K562 (cell line): ENCODE results near the gene IRAG1. TPM values are rescaled to one million over a fixed set of nuclear protein-coding genes. Genes with fewer than 3 reads are reported as not detected.

Source experiments
- ATAC-seq: fragments of 200-7000 bp; cut with Tn5 transposase; 3 replicates; pipeline ENCODE4 v1.9.1; 2020; ENCODE audit warnings: moderate library complexity
- BruUV-seq: library from RNA; stranded (reverse); fragments of 400-500 nt; replicated peaks from 2 replicates; lab custom pipeline; 2021; lab: Mats Ljungman, UMichigan
- CTCF ChIA-PET: fragments of 300-600 bp; formaldehyde crosslinking; extraction: SDS; loops from one replicate; lab custom pipeline; 2021; ENCODE audit warnings: low intra/inter-chr PET ratio; lab: Yijun Ruan, JAX
- POLR2A ChIA-PET: fragments of 300-600, 350-650 bp; sonication (Branson Sonifier 250); formaldehyde crosslinking; extraction: SDS; loops from one replicate; lab custom pipeline; 2021; ENCODE audit warnings: antibody characterized with exemption, inconsistent platforms; lab: Yijun Ruan, JAX
- DNase-seq, 4 experiments: peaks; one replicate each; pipeline versions ENCODE4 v3.0.0 to v3.0.0-alpha.2; 2011 to 2018; ENCODE audit warnings: low spot score in 3 of 4, mixed read lengths in 3 of 4; ENCODE audit errors: extremely low read depth in 1 of 4
- FAIRE-seq: peaks from 2 replicates; lab custom pipeline; 2011; peaks lifted over from hg19 to GRCh38; lab: Jason Lieb, UNC
- H2AFZ ChIP-seq: 2 replicates; pipeline ENCODE4 v1.6.0; 2011; ENCODE audit warnings: low read depth, low read length, control low read depth, inconsistent platforms
- H3K27ac ChIP-seq: fragments of 200-600 bp; 3 replicates; pipeline ENCODE4 v1.8.0; 2011; ENCODE audit warnings: low read depth, mild to moderate bottlenecking, control low read depth, inconsistent platforms, low read length, moderate library complexity, mixed read lengths; ENCODE audit errors: extremely low read depth
- H3K27me3 ChIP-seq, 2 experiments: fragments of 300-600 bp in 1 of 2; 2 replicates in 1 of 2; 3 replicates in 1 of 2; pipeline versions ENCODE4 v1.6.0 to v1.8.0; 2011; ENCODE audit warnings: inconsistent platforms in 2 of 2, low read length in 2 of 2, mild to moderate bottlenecking in 1 of 2, mixed read lengths in 1 of 2, moderate library complexity in 1 of 2; ENCODE audit not compliant: control insufficient read depth in 2 of 2, insufficient read depth in 2 of 2
- H3K36me3 ChIP-seq: fragments of 300-600 bp; 3 replicates; pipeline ENCODE4 v1.8.0; 2011; ENCODE audit warnings: mild to moderate bottlenecking, low read length, inconsistent platforms; ENCODE audit not compliant: control insufficient read depth, insufficient read depth
- H3K4me1 ChIP-seq, 2 experiments: fragments of 200-600 bp in 1 of 2; replicated peaks in 1 of 2; 2 replicates in 1 of 2; 3 replicates in 1 of 2; pipeline versions ENCODE4 v1.5.1 to v1.8.0; 2011; ENCODE audit warnings: inconsistent platforms in 2 of 2, low read length in 2 of 2, mild to moderate bottlenecking in 1 of 2, mixed read lengths in 1 of 2, moderate library complexity in 1 of 2; ENCODE audit not compliant: control insufficient read depth in 2 of 2, insufficient read depth in 2 of 2
- H3K4me2 ChIP-seq: 2 replicates; pipeline ENCODE4 v1.6.1; 2011; ENCODE audit warnings: low read length, control low read depth, inconsistent platforms, mixed read lengths; ENCODE audit not compliant: insufficient read depth
- H3K4me3 ChIP-seq: fragments of 200-600 bp; sonication (generic), shearing (Covaris generic); 2 replicates; pipeline ENCODE4 v1.5.1; 2016; ENCODE audit warnings: control low read depth, inconsistent platforms
- H3K79me2 ChIP-seq: fragments of 200-600 bp; 3 replicates; pipeline ENCODE4 v1.8.0; 2011; ENCODE audit warnings: low read length, inconsistent platforms; ENCODE audit not compliant: control insufficient read depth, insufficient read depth
- H3K9ac ChIP-seq, 2 experiments: 2 replicates each; pipeline versions ENCODE4 v1.6.0 to v1.6.1; 2011; ENCODE audit warnings: low read depth in 2 of 2, low read length in 2 of 2, control low read depth in 1 of 2, inconsistent platforms in 1 of 2, mild to moderate bottlenecking in 1 of 2, mixed read lengths in 1 of 2; ENCODE audit not compliant: insufficient read depth in 1 of 2
- H3K9me1 ChIP-seq: one replicate; pipeline ENCODE4 v1.6.0; 2011; ENCODE audit warnings: inconsistent platforms, mild to moderate bottlenecking, low read length, moderate library complexity; ENCODE audit not compliant: control insufficient read depth, insufficient read depth
- H3K9me3 ChIP-seq: replicated peaks from 2 replicates; pipeline ENCODE4 v1.5.1; 2011; ENCODE audit warnings: low read depth, low read length, inconsistent platforms; ENCODE audit not compliant: control insufficient read depth, insufficient read depth
- H4K20me1 ChIP-seq: replicated peaks from 2 replicates; pipeline ENCODE4 v1.6.1; 2011; ENCODE audit warnings: low read length, inconsistent platforms, mixed read lengths; ENCODE audit not compliant: control insufficient read depth, insufficient read depth
- BCL6 ChIP-seq: fragments of 250-450 bp; sonication (Bioruptor Pico); IDR thresholded peaks from 2 replicates; pipeline ENCODE4 v1.4.0; 2020
- CCAR2 ChIP-seq: fragments of 200-400 bp; formaldehyde crosslinking; IDR thresholded peaks from 2 replicates; pipeline ENCODE4 v1.6.1; 2017; ENCODE audit warnings: mild to moderate bottlenecking, low read depth, low read length
- ETS2 ChIP-seq: IDR thresholded peaks from 2 replicates; pipeline ENCODE4 v1.6.1; 2016; ENCODE audit warnings: borderline replicate concordance, missing genetic modification characterization, mild to moderate bottlenecking, moderate library complexity, missing compliant biosample characterization; ENCODE audit not compliant: poor library complexity, severe bottlenecking
- JUNB ChIP-seq: fragments of 450-650 bp; formaldehyde crosslinking; conservative IDR thresholded peaks from 2 replicates; pipeline ENCODE4 v1.4.0; 2020; ENCODE audit warnings: mild to moderate bottlenecking
- NFE2L1 ChIP-seq: fragments of 450-650 bp; IDR thresholded peaks from 2 replicates; pipeline ENCODE4 v1.6.1; 2016; ENCODE audit warnings: missing genetic modification characterization, low read depth, mild to moderate bottlenecking, missing compliant biosample characterization, moderate library complexity, borderline replicate concordance
- PHB ChIP-seq: fragments of 250-450 bp; sonication (Bioruptor Pico); IDR thresholded peaks from 2 replicates; pipeline ENCODE4 v1.5.0; 2021
- SNIP1 ChIP-seq: fragments of 450-650 bp; IDR thresholded peaks from 2 replicates; pipeline ENCODE4 v1.7.1; 2017; ENCODE audit warnings: low read depth, mild to moderate bottlenecking
- ZNF263 ChIP-seq: sonication (generic); formaldehyde crosslinking; IDR thresholded peaks from 2 replicates; pipeline ENCODE4 v1.8.0; 2022; ENCODE audit warnings: mild to moderate bottlenecking, missing genetic modification reagents, borderline replicate concordance
- ZSCAN29 ChIP-seq: fragments of 450-650 bp; IDR thresholded peaks from 2 replicates; pipeline ENCODE4 v1.6.1; 2017
- WGBS: fragments of 100-300 bp; shearing (Covaris generic); methylation state at CpG from one replicate; pipeline ENCODE4 v1.1.6; 2016; ENCODE audit warnings: low coverage, mixed read lengths; ENCODE audit not compliant: insufficient coverage; ENCODE audit errors: missing lambda C conversion rate; 5-methylcytosine and 5-hydroxymethylcytosine counted together
- in situ Hi-C: fragments of 300-500 bp; cut with MboI; formaldehyde crosslinking; loops from 4 replicates; pipeline ENCODE4 v1.15.0; 2018; ENCODE audit warnings: inconsistent platforms, mixed read lengths
- intact Hi-C: fragments of 100-400 bp; cut with micrococcal nuclease; formaldehyde crosslinking; loops from 2 replicates; pipeline ENCODE4 v1.14.2; 2022
- polyA plus RNA-seq, 8 experiments: library from polyadenylated mRNA; depleted of rRNA in 4 of 8; stranded (reverse) in 5 of 8; unstranded in 3 of 8; fragments of >200 nt; fragmentation: Nextera tagmentation in 2 of 8; fragmentation: Illumina TruSeq in 1 of 8; extraction: Ambion mirVana in 2 of 8; extraction: Trizol in 1 of 8; gene quantifications; 2 replicates each; pipeline versions ENCODE4 v1.2.1 to v1.2.3, GENCODE V29; 2011 to 2014; ENCODE audit warnings: inconsistent platforms in 1 of 8, missing spikeins in 1 of 8
- total RNA-seq, 7 experiments: library from RNA; depleted of rRNA in 6 of 7; stranded (reverse); fragments of >200 nt in 6 of 7; fragmentation: Illumina TruSeq in 2 of 7; extraction: Trizol in 2 of 7; gene quantifications; 2 replicates each; pipeline versions ENCODE4 v1.2.1 to v1.2.3, GENCODE V29; 2011 to 2021; ENCODE audit warnings: low replicate concordance in 1 of 7
- TF ChIP-seq, protein P1 (sequence below): fragments of 450-650 bp; IDR thresholded peaks from 2 replicates; pipeline ENCODE4 v1.6.1; 2016; ENCODE audit warnings: mild to moderate bottlenecking
- TF ChIP-seq, protein P2 (sequence below): fragments of 250-450 bp; sonication (Bioruptor Pico); IDR thresholded peaks from 2 replicates; pipeline ENCODE4 v1.5.0; 2022; ENCODE audit warnings: mild to moderate bottlenecking
- TF ChIP-seq, protein P3 (sequence below): sonication (generic); formaldehyde crosslinking; IDR thresholded peaks from 2 replicates; pipeline ENCODE4 v1.8.1; 2023; ENCODE audit warnings: mild to moderate bottlenecking, missing genetic modification reagents
- TF ChIP-seq, protein P4 (sequence below): sonication (generic); formaldehyde crosslinking; IDR thresholded peaks from 2 replicates; pipeline ENCODE4 v1.8.1; 2022; ENCODE audit warnings: missing genetic modification reagents
- TF ChIP-seq, protein P5 (sequence below): sonication (generic); formaldehyde crosslinking; IDR thresholded peaks from 2 replicates; pipeline ENCODE4 v1.9.0; 2022; ENCODE audit warnings: mild to moderate bottlenecking, missing genetic modification reagents

The IRAG1 gene
- total and polyA plus RNA-seq, 9 of the 15 experiments (the other 6 are each of a cell fraction or from before 2014, with no cell fraction given) = 0.01 to 0.22 (median 0.09) TPM; not detected in 1

DNA sequence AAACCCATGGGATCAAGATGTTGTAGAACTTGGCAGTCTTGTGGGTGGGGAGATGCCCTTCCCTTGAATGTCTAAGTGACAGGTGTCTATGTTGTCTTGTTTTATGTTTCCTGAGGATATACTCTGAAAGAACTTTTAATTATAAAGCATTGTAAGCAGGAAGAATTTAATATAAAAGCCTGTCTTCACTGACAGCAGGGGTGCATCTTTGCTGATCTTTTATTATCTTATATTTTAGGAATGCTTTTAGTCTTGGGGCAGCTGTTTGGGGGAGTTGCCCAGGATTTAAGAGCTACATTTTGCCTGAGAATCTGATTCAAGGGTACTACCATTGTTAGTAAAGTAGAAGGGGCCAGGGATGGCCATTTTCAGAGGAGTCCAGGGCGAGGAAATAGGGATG lies 43.4 kb downstream of the IRAG1 start:
- H3K4me3 ChIP-seq = no peak overlapping the region
- DNase-seq (no peak), FAIRE-seq (no peak), ATAC-seq (no peak)
- POLR2A ChIA-PET = interaction anchor here (1.0 kb wide), 1 partner anchor 23 kb away, joined by 3 read pairs; no protein-coding TSS in a partner anchor
- 33% methylated on average over 1 of the region's 1 CpG for WGBS
- H3K79me2 ChIP-seq = no peaks in the 10 kb centered on the region
- no peaks in the 10 kb centered on the region for H3K36me3 ChIP-seq
- no peak overlapping the region for H2AFZ ChIP-seq
- no peak overlapping the region for H3K4me2 ChIP-seq
- no peaks in the 10 kb centered on the region for H3K27me3 ChIP-seq
- peaks cover 4 to 23% of the 10 kb centered on the region in 2 experiments; a peak in 4 of 5 replicates for H3K4me1 ChIP-seq
- H3K9me1 ChIP-seq = no peaks in the 10 kb centered on the region
- CTCF ChIA-PET = no interaction called here
- no peak overlapping the region for H3K27ac ChIP-seq
- intact Hi-C loops (loop anchor here (5.0 kb wide), 1 partner anchor 193 kb away; the partner anchor contains the start of gene AMPD3), in situ Hi-C loops (loop anchor here (10.0 kb wide), 1 partner anchor 245 kb away; no protein-coding TSS in a partner anchor)
- BruUV-seq = no TSS peak
- no peaks in the 10 kb centered on the region for H3K9me3 ChIP-seq
- H4K20me1 ChIP-seq = no peaks in the 10 kb centered on the region
- H3K9ac ChIP-seq = no peak overlapping the region
- TF ChIP-seq BCL6 (no peak), PHB (CRISPR knock-in tag) (no peak), ZNF263 (CRISPR knock-in tag) (no peak), ZSCAN29 (no peak), ETS2 (tag) (no peak), SNIP1 (no peak), CCAR2 (no peak), JUNB (CRISPR knock-in tag) (no peak), NFE2L1 (tag) (no peak)
- TF ChIP-seq, protein P1, sequence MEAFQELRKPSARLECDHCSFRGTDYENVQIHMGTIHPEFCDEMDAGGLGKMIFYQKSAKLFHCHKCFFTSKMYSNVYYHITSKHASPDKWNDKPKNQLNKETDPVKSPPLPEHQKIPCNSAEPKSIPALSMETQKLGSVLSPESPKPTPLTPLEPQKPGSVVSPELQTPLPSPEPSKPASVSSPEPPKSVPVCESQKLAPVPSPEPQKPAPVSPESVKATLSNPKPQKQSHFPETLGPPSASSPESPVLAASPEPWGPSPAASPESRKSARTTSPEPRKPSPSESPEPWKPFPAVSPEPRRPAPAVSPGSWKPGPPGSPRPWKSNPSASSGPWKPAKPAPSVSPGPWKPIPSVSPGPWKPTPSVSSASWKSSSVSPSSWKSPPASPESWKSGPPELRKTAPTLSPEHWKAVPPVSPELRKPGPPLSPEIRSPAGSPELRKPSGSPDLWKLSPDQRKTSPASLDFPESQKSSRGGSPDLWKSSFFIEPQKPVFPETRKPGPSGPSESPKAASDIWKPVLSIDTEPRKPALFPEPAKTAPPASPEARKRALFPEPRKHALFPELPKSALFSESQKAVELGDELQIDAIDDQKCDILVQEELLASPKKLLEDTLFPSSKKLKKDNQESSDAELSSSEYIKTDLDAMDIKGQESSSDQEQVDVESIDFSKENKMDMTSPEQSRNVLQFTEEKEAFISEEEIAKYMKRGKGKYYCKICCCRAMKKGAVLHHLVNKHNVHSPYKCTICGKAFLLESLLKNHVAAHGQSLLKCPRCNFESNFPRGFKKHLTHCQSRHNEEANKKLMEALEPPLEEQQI = no peak
- TF ChIP-seq, protein P2, sequence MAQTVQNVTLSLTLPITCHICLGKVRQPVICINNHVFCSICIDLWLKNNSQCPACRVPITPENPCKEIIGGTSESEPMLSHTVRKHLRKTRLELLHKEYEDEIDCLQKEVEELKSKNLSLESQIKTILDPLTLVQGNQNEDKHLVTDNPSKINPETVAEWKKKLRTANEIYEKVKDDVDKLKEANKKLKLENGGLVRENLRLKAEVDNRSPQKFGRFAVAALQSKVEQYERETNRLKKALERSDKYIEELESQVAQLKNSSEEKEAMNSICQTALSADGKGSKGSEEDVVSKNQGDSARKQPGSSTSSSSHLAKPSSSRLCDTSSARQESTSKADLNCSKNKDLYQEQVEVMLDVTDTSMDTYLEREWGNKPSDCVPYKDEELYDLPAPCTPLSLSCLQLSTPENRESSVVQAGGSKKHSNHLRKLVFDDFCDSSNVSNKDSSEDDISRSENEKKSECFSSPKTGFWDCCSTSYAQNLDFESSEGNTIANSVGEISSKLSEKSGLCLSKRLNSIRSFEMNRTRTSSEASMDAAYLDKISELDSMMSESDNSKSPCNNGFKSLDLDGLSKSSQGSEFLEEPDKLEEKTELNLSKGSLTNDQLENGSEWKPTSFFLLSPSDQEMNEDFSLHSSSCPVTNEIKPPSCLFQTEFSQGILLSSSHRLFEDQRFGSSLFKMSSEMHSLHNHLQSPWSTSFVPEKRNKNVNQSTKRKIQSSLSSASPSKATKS (CRISPR knock-in tag) = no peak
- TF ChIP-seq, protein P3, sequence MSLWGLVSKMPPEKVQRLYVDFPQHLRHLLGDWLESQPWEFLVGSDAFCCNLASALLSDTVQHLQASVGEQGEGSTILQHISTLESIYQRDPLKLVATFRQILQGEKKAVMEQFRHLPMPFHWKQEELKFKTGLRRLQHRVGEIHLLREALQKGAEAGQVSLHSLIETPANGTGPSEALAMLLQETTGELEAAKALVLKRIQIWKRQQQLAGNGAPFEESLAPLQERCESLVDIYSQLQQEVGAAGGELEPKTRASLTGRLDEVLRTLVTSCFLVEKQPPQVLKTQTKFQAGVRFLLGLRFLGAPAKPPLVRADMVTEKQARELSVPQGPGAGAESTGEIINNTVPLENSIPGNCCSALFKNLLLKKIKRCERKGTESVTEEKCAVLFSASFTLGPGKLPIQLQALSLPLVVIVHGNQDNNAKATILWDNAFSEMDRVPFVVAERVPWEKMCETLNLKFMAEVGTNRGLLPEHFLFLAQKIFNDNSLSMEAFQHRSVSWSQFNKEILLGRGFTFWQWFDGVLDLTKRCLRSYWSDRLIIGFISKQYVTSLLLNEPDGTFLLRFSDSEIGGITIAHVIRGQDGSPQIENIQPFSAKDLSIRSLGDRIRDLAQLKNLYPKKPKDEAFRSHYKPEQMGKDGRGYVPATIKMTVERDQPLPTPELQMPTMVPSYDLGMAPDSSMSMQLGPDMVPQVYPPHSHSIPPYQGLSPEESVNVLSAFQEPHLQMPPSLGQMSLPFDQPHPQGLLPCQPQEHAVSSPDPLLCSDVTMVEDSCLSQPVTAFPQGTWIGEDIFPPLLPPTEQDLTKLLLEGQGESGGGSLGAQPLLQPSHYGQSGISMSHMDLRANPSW (CRISPR knock-in tag) = no peak
- TF ChIP-seq, protein P4, sequence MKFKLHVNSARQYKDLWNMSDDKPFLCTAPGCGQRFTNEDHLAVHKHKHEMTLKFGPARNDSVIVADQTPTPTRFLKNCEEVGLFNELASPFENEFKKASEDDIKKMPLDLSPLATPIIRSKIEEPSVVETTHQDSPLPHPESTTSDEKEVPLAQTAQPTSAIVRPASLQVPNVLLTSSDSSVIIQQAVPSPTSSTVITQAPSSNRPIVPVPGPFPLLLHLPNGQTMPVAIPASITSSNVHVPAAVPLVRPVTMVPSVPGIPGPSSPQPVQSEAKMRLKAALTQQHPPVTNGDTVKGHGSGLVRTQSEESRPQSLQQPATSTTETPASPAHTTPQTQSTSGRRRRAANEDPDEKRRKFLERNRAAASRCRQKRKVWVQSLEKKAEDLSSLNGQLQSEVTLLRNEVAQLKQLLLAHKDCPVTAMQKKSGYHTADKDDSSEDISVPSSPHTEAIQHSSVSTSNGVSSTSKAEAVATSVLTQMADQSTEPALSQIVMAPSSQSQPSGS = no peak
- TF ChIP-seq, protein P5, sequence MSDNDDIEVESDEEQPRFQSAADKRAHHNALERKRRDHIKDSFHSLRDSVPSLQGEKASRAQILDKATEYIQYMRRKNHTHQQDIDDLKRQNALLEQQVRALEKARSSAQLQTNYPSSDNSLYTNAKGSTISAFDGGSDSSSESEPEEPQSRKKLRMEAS (CRISPR knock-in tag) = no peak
